ENCODE measurements around the gene ERV3-1. TPM values are rescaled to one million over a fixed set of nuclear protein-coding genes. Genes with fewer than 3 reads are reported as not detected.

Gene ERV3-1
- polyA plus RNA-seq, 2 donors = 7.3 to 10.9 TPM

DNA sequence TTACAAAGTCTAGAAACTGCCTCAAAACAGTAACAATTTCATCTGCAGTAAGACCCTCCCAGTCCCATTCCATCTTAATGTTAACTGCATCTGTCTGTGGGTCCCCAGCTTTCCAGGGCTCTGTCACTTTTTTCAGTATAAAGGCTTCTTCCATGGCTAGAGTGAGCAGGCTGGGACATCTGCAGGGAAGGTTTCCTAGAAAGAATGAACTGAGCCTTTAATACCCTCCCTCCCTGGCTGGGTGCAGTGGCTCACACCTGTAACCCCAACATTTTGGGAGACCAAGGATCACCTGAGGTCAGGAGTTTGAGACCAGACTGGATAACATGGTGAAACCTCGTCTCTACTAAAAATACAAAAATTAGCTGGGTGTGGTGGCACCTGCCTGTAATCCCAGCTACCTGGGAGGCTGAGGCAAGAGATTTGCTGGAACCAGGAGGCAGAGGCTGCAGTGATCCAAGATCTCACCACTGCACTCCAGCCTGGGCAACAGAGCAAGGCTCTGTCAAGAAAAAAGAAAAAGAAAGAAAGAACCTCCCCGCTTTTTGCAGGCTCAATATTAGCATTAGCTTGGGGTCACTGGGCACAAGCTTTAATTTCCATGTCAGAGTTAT, 3.4 kb downstream of the ERV3-1 start:
- no peaks in the 10 kb centered on the region for H3K27me3 ChIP-seq (ENCODE audit: control insufficient read depth in 1 of 2, insufficient read depth in 2 of 2, low read length in 2 of 2)
- peaks cover 0 to 7% of the 10 kb centered on the region in 2 donors for H3K9me3 ChIP-seq (ENCODE audit: control insufficient read depth in 2 of 2, insufficient read depth in 1 of 2, low read depth in 1 of 2, low read length in 1 of 2)
- H3K4me1 ChIP-seq (ENCODE audit: control insufficient read depth in 2 of 2, insufficient read depth in 2 of 2, low read length in 1 of 2) = peaks cover 0 to 4% of the 10 kb centered on the region in 2 donors
- H3K36me3 ChIP-seq (ENCODE audit: control insufficient read depth in 2 of 2, insufficient read depth in 2 of 2, low read length in 1 of 2) = peaks cover 5 to 12% of the 10 kb centered on the region in 2 donors
- H3K4me3 ChIP-seq (ENCODE audit: low read depth in 1 of 2, low read length in 2 of 2) = peak overlapping the region in 1 of 2 donors; percentile 11
- no peak overlapping the region for H3K27ac ChIP-seq (ENCODE audit: low read depth in 2 of 2, low read length in 1 of 2)
- 91 to 93% methylated on average over 2 of the region's 2 CpGs for WGBS, 2 donors

DNA sequence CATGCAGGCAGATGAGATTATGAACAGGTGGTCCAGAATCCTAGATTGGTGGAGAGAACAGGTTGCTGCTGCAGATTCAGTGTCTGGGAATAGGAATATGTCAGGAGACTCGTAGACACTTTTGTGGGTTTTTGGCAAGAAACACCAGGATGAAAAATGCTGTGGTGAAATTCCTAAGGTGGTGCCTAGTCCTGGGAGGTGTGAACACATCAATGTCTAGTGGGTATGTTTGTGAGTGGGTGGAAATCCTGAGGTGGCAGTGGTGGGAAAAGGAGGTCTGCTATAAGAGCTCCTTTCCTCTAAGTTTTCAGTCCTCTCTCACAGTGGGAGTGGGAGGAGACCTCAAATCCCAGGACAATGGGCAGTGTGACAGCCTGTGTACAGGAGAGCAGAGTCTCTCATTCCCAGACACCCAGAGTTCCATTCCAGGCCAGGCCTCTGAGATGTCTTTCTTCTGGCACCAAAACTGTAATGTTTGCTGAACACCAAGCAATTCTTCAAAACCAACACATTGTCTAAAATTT, 5.1 kb downstream of the ERV3-1 start:
- H3K36me3 ChIP-seq (ENCODE audit: control insufficient read depth in 2 of 2, insufficient read depth in 2 of 2, low read length in 1 of 2) = peaks cover 5 to 12% of the 10 kb centered on the region in 2 donors
- H3K27me3 ChIP-seq (ENCODE audit: control insufficient read depth in 1 of 2, insufficient read depth in 2 of 2, low read length in 2 of 2) = no peaks in the 10 kb centered on the region
- peak overlapping the region in 1 of 2 donors; percentile 11 for H3K4me3 ChIP-seq (ENCODE audit: low read depth in 1 of 2, low read length in 2 of 2)
- peaks cover 3 to 15% of the 10 kb centered on the region in 2 donors for H3K9me3 ChIP-seq (ENCODE audit: control insufficient read depth in 2 of 2, insufficient read depth in 1 of 2, low read depth in 1 of 2, low read length in 1 of 2)
- 0% methylated on average over 1 of the region's 1 CpG for WGBS, 2 donors
- H3K27ac ChIP-seq (ENCODE audit: low read depth in 2 of 2, low read length in 1 of 2) = peak overlapping the region in 1 of 2 donors; percentile 49
- H3K4me1 ChIP-seq (ENCODE audit: control insufficient read depth in 2 of 2, insufficient read depth in 2 of 2, low read length in 1 of 2) = peaks cover 0 to 9% of the 10 kb centered on the region in 2 donors

DNA sequence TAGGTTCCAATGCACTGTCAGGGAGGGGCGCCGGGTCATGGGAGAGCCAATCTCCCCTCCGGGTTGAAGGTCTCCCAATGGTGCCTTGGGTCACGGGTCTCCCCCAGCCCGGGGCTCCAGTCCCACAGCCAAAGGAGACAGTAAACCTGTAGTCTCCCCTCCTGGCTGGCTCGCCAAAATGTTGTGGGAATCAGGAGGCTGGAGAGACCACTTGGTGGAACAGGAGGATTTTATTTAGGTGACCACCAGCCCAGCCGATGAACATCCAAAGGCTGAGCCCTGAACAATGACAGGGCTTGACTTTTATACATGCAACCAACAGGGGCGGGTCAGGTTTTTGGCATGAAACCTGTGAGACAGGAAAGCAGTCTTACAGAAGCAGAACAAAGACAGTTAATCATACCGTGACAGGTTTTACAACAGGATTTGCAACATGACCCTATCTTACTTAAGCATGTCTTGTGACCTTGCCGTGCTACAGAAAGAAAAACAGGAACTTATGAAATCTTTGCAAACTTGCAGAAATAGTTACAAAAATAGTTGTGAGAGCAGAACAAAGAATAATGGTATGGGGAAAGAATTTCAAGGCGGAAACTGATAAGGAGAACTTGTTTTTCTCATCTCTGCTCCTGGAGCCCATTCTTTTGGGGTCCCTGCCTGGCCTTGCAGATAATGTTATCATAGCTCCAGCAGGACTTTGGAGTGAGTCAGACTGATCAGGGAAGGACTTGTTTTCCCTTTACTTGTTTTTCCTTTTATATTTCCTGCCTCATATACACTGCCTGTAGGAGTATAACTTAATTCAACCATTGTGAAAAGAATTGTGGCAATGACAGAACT, 7.1 kb downstream of the ERV3-1 start:
- H3K9me3 ChIP-seq (ENCODE audit: control insufficient read depth in 2 of 2, insufficient read depth in 1 of 2, low read depth in 1 of 2, low read length in 1 of 2) = peaks cover 3 to 23% of the 10 kb centered on the region in 2 donors
- WGBS, 2 donors = 72 to 80% methylated on average over 11 of the region's 11 CpGs
- H3K27me3 ChIP-seq (ENCODE audit: control insufficient read depth in 1 of 2, insufficient read depth in 2 of 2, low read length in 2 of 2) = no peaks in the 10 kb centered on the region
- H3K27ac ChIP-seq (ENCODE audit: low read depth in 2 of 2, low read length in 1 of 2) = peak overlapping the region; percentile 91 to 94
- peaks cover 0 to 9% of the 10 kb centered on the region in 2 donors for H3K4me1 ChIP-seq (ENCODE audit: control insufficient read depth in 2 of 2, insufficient read depth in 2 of 2, low read length in 1 of 2)
- peaks cover 5 to 12% of the 10 kb centered on the region in 2 donors for H3K36me3 ChIP-seq (ENCODE audit: control insufficient read depth in 2 of 2, insufficient read depth in 2 of 2, low read length in 1 of 2)
- peak overlapping the region; percentile 7 to 22 for H3K4me3 ChIP-seq (ENCODE audit: low read depth in 1 of 2, low read length in 2 of 2)

DNA sequence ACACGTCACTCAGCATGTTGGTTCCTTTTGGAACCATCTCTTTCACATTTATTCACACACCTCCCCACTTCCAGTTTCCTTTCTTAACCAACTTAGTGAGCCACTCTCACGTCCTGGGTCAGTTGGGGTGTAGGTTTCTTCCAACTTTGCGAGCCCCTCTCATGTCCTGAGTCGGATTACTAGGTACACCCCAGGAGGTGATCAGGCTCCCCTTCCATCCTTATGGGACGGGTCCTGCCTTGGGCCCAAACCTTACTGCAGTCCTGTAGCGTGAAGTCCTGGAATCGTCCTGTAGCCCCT, 7.7 kb downstream of the ERV3-1 start:
- Histone ChIP-seq H3K27ac (ENCODE audit: low read depth in 2 of 2, low read length in 1 of 2) (peak overlapping the region; percentile 91 to 94), H3K27me3 (ENCODE audit: control insufficient read depth in 1 of 2, insufficient read depth in 2 of 2, low read length in 2 of 2) (no peaks in the 10 kb centered on the region), H3K4me3 (ENCODE audit: low read depth in 1 of 2, low read length in 2 of 2) (peak overlapping the region; percentile 7 to 22), H3K9me3 (ENCODE audit: control insufficient read depth in 2 of 2, insufficient read depth in 1 of 2, low read depth in 1 of 2, low read length in 1 of 2) (peaks cover 3 to 23% of the 10 kb centered on the region in 2 donors), H3K36me3 (ENCODE audit: control insufficient read depth in 2 of 2, insufficient read depth in 2 of 2, low read length in 1 of 2) (peaks cover 5 to 12% of the 10 kb centered on the region in 2 donors), H3K4me1 (ENCODE audit: control insufficient read depth in 2 of 2, insufficient read depth in 2 of 2, low read length in 1 of 2) (peaks cover 0 to 9% of the 10 kb centered on the region in 2 donors)
- 97 to 98% methylated on average over 7 of the region's 7 CpGs for WGBS, 2 donors

DNA sequence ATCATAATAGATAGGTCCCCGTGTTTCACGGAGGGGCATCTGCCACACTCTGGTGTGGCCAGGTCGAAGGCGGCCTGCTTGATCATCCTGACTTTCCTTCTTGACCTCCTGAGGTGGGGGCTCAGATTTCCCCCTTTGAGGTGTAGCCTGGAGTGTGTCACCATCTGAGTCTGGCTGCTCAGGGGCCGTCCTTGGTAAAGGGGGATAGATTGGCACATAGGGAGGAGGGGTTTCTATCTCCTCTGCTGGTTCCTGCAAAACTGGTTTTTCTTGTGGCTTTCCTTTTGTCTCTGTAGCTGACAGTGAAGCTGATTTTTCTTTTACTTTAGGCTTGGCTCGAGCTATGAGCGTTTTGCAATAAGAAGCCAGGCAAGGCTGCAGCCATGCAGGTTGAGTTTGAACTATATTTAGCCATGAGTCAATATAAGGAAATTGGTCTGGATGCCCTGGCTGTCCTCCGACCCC, 8.5 kb downstream of the ERV3-1 start:
- 67 to 73% methylated on average over 8 of the region's 8 CpGs for WGBS, 2 donors
- peak overlapping the region; percentile 48 to 78 for H3K27ac ChIP-seq (ENCODE audit: low read depth in 2 of 2, low read length in 1 of 2)
- H3K9me3 ChIP-seq (ENCODE audit: control insufficient read depth in 2 of 2, insufficient read depth in 1 of 2, low read depth in 1 of 2, low read length in 1 of 2) = peaks cover 3 to 26% of the 10 kb centered on the region in 2 donors
- peaks cover 0 to 11% of the 10 kb centered on the region in 2 donors for H3K4me1 ChIP-seq (ENCODE audit: control insufficient read depth in 2 of 2, insufficient read depth in 2 of 2, low read length in 1 of 2)
- peaks cover 5 to 15% of the 10 kb centered on the region in 2 donors for H3K36me3 ChIP-seq (ENCODE audit: control insufficient read depth in 2 of 2, insufficient read depth in 2 of 2, low read length in 1 of 2)
- peak overlapping the region in 1 of 2 donors; percentile 7 for H3K4me3 ChIP-seq (ENCODE audit: low read depth in 1 of 2, low read length in 2 of 2)
- no peaks in the 10 kb centered on the region for H3K27me3 ChIP-seq (ENCODE audit: control insufficient read depth in 1 of 2, insufficient read depth in 2 of 2, low read length in 2 of 2)

DNA sequence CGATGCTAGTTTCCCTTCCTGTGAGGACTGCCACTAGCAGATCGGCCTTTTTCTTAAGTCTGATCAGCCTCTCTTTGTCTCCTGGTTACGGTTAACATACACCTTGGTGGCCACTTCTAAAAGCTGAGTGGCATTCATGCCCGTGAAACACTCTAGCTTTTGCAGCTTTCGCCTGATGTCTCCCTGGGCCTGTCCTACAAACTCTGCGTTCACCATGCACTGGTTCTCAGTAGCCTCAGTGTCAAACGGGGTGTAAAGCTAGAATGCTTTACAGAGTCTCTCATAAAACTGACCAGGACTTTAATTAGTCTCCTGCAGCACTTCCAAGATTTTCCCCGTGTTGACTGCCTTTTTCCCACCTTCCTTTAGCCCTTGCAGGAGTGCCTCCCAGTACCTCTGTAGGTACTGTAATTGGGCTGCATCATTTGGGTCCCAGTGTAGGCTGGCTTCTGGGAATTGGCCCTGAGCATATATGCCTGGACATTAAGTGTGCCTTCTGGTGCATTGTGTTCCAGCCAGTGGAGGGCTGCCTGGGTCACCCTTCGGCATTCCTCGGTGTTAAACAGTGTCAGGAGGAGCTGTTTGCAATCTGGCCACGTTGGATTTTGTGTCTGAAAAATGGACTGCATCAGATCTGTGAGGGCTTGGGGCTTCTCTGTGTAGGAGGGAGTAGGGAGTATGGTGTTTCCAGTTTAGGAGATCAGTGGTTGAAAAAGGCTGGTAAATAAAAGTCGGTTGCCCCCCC, 9.2 kb downstream of the ERV3-1 start:
- H3K4me1 ChIP-seq (ENCODE audit: control insufficient read depth in 2 of 2, insufficient read depth in 2 of 2, low read length in 1 of 2) = peaks cover 0 to 11% of the 10 kb centered on the region in 2 donors
- H3K27ac ChIP-seq (ENCODE audit: low read depth in 2 of 2, low read length in 1 of 2) = peak overlapping the region; percentile 48 to 78
- 94 to 95% methylated on average over 12 of the region's 12 CpGs for WGBS, 2 donors
- peaks cover 3 to 27% of the 10 kb centered on the region in 2 donors for H3K9me3 ChIP-seq (ENCODE audit: control insufficient read depth in 2 of 2, insufficient read depth in 1 of 2, low read depth in 1 of 2, low read length in 1 of 2)
- H3K4me3 ChIP-seq (ENCODE audit: low read depth in 1 of 2, low read length in 2 of 2) = no peak overlapping the region
- H3K36me3 ChIP-seq (ENCODE audit: control insufficient read depth in 2 of 2, insufficient read depth in 2 of 2, low read length in 1 of 2) = peaks cover 5 to 21% of the 10 kb centered on the region in 2 donors
- H3K27me3 ChIP-seq (ENCODE audit: control insufficient read depth in 1 of 2, insufficient read depth in 2 of 2, low read length in 2 of 2) = no peaks in the 10 kb centered on the region

DNA sequence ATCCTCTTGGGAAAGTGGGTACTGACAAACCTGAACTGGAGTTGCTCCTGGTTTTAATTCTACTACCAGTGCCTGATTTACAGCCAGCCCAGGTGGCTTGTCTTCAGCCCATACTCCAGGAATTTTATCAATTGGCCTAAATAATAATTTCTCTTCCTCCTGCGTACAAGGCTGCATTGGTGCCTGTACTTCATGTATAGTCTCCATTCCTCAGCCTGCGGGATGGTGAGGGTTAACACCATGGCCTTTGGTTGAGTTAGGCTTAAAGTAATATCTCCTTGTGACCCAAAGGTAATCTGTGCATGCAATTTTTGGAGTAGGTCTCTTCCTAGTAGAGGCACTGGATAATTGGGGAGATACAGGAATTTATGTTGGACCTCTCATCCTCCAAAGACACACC, 10.2 kb downstream of the ERV3-1 start:
- H3K9me3 ChIP-seq (ENCODE audit: control insufficient read depth in 2 of 2, insufficient read depth in 1 of 2, low read depth in 1 of 2, low read length in 1 of 2) = peaks cover 3 to 33% of the 10 kb centered on the region in 2 donors
- WGBS, 2 donors = 98 to 99% methylated on average over 2 of the region's 2 CpGs
- no peaks in the 10 kb centered on the region for H3K27me3 ChIP-seq (ENCODE audit: control insufficient read depth in 1 of 2, insufficient read depth in 2 of 2, low read length in 2 of 2)
- H3K36me3 ChIP-seq (ENCODE audit: control insufficient read depth in 2 of 2, insufficient read depth in 2 of 2, low read length in 1 of 2) = peaks cover 2 to 17% of the 10 kb centered on the region in 2 donors
- peaks cover 0 to 11% of the 10 kb centered on the region in 2 donors for H3K4me1 ChIP-seq (ENCODE audit: control insufficient read depth in 2 of 2, insufficient read depth in 2 of 2, low read length in 1 of 2)
- no peak overlapping the region for H3K4me3 ChIP-seq (ENCODE audit: low read depth in 1 of 2, low read length in 2 of 2)
- H3K27ac ChIP-seq (ENCODE audit: low read depth in 2 of 2, low read length in 1 of 2) = no peak overlapping the region

DNA sequence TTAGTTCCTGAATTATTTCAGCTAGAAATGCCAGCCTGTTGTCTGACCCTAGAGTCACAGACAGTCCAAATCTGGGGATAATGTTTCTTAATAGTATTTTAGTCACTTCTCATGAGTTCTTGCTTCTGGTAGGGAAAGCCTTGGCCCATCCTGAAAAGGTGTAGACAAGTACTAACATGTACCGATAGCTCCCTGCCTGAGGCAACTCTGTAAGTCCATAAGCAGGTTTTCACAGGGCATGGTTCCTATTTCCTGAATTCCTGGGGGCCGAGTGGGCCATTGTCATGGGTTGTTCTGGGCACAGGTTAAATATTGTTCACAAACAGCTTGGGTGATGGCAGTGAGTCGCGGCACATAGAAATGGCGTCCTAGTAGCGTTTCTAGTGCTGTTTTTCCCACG, 12.6 kb downstream of the ERV3-1 start:
- Histone ChIP-seq H3K27ac (ENCODE audit: low read depth in 2 of 2, low read length in 1 of 2) (peak overlapping the region in 1 of 2 donors; percentile 33), H3K27me3 (ENCODE audit: control insufficient read depth in 1 of 2, insufficient read depth in 2 of 2, low read length in 2 of 2) (no peaks in the 10 kb centered on the region), H3K4me3 (ENCODE audit: low read depth in 1 of 2, low read length in 2 of 2) (no peak overlapping the region), H3K4me1 (ENCODE audit: control insufficient read depth in 2 of 2, insufficient read depth in 2 of 2, low read length in 1 of 2) (peaks cover 0 to 8% of the 10 kb centered on the region in 2 donors), H3K36me3 (ENCODE audit: control insufficient read depth in 2 of 2, insufficient read depth in 2 of 2, low read length in 1 of 2) (peaks cover 0 to 12% of the 10 kb centered on the region in 2 donors), H3K9me3 (ENCODE audit: control insufficient read depth in 2 of 2, insufficient read depth in 1 of 2, low read depth in 1 of 2, low read length in 1 of 2) (peaks cover 3 to 30% of the 10 kb centered on the region in 2 donors)
- 91 to 92% methylated on average over 7 of the region's 7 CpGs for WGBS, 2 donors

DNA sequence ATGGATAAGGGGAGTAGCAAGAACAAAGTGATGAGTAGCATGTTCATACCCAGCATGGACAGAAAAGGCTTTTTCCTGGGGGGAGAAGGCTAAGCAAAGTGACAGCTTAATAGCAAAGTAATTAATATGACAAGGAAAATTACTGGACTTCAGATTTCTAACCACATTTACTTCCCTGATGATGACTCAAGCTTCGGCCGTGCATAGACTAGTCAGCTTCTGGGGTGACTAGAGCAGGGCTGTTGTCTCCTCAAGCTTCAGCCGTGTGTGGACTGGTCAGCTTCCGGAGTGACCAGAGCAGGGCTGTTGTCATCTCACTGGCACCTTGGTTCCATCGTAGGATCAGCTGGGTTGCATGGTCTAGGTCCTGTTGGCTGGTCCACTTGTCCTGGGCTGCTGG, 13.5 kb downstream of the ERV3-1 start:
- H3K9me3 ChIP-seq (ENCODE audit: control insufficient read depth in 2 of 2, insufficient read depth in 1 of 2, low read depth in 1 of 2, low read length in 1 of 2) = peaks cover 3 to 26% of the 10 kb centered on the region in 2 donors
- peaks cover 0 to 7% of the 10 kb centered on the region in 2 donors for H3K4me1 ChIP-seq (ENCODE audit: control insufficient read depth in 2 of 2, insufficient read depth in 2 of 2, low read length in 1 of 2)
- peak overlapping the region in 1 of 2 donors; percentile 28 for H3K27ac ChIP-seq (ENCODE audit: low read depth in 2 of 2, low read length in 1 of 2)
- peaks cover 0 to 10% of the 10 kb centered on the region in 2 donors for H3K36me3 ChIP-seq (ENCODE audit: control insufficient read depth in 2 of 2, insufficient read depth in 2 of 2, low read length in 1 of 2)
- 78 to 82% methylated on average over 5 of the region's 5 CpGs for WGBS, 2 donors
- no peaks in the 10 kb centered on the region for H3K27me3 ChIP-seq (ENCODE audit: control insufficient read depth in 1 of 2, insufficient read depth in 2 of 2, low read length in 2 of 2)
- H3K4me3 ChIP-seq (ENCODE audit: low read depth in 1 of 2, low read length in 2 of 2) = no peak overlapping the region

Data from esophagus (tissue), 2 donors.